Epithelial cell of proximal tubule (primary cell): ENCODE data around the gene TENT5C. TPM values are rescaled to one million over a fixed set of nuclear protein-coding genes. Genes with fewer than 3 reads are reported as not detected.

Source experiments
- DNase-seq: peaks from one replicate; pipeline ENCODE4 v3.0.0-alpha.2; 2011; ENCODE audit warnings: low read depth
- H3K4me3 ChIP-seq: 2 replicates; pipeline ENCODE4 v1.5.1; 2011; ENCODE audit warnings: low read depth, mild to moderate bottlenecking, low read length
- CTCF ChIP-seq: conservative IDR thresholded peaks from 2 replicates; pipeline ENCODE4 v1.5.1; 2012; ENCODE audit warnings: low read depth, mild to moderate bottlenecking, low read length
- total RNA-seq: library from RNA; depleted of rRNA; stranded (reverse); fragments of >200 nt; gene quantifications from 2 replicates; pipeline ENCODE4 v1.2.3, GENCODE V29; 2015

Gene TENT5C
- total RNA-seq, 1 donor from 2014 or later = not detected

DNA sequence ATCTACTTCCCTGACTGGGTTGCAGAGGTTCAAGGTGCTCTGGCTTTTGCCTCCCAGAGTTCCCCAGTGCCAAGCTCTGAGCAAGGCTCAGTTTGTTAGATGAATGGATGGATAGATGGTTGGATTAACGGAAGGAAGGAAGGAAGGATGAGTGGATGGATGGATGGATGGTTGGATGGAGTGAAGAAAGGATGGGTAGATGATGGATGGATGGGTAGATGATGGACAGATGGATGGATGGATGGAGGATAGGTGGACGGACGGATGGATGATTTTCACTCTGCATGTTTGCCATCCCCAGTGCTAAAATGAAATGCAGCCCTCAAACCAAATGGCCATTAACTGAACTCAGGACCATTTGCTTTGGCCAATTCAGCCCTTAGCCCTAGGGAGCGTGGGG is 27.4 kb upstream of the TENT5C start:
- no peak for TF ChIP-seq CTCF
- DNase-seq = no peak

GRCh38 chr1:117579221-117579906 is 26.5 kb upstream of the TENT5C start:
- no peak for DNase-seq
- TF ChIP-seq CTCF = no peak
- no peak overlapping the region for H3K4me3 ChIP-seq

More for the DNA sequence above, 27.4 kb upstream of the TENT5C start:
- no peak overlapping the region for H3K4me3 ChIP-seq

GRCh38 chr1:117580436-117580835 is 25.4 kb upstream of the TENT5C start:
- no peak for DNase-seq
- no peak overlapping the region for H3K4me3 ChIP-seq
- TF ChIP-seq CTCF = no peak

DNA sequence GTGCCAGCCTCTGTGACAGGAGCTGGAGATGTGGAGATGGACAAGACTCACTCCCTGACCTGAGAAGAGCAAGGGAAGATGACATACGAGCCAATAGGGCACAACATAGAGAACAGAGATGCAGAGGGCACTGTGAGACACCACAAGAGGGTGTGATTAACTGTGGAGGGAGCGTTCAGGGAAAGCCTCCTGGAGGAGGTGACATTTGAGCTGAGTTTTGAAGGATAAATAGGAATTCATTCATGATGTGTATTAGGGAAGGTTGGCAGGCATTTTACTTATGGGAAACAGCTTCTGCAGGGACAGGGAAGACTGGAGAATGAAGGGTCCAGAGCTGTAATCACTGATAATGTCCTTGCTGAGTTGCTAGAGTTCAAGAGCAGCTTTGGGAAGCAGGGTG is 25.0 kb upstream of the TENT5C start:
- no peak overlapping the region for H3K4me3 ChIP-seq
- TF ChIP-seq CTCF = no peak
- DNase-seq = no peak

- no peak for TF ChIP-seq CTCF
- DNase-seq = no peak
- H3K4me3 ChIP-seq = no peak overlapping the region
Observed at GRCh38 chr1:117581391-117581943, 24.4 kb upstream of the TENT5C start.

DNA sequence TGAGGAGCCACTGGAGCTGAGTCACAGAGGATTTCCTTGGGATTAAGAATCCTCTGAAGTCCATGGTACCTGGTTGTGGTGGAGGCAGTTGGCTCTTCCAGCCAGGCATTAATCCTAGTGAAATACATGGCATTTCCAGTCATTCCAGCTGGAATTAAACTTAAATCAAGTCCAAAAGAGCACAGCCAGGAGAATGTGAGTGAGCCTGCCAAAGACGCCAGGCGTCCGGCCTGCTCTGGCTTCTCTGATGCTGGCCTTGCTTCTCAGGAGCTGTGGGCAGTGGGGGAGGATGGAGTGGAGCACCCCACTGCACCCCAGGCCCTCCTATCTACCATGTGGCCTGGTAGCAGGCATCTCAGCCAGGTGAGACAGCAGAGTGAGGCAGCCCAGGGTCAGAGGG is 23.4 kb upstream of the TENT5C start:
- H3K4me3 ChIP-seq = no peak overlapping the region
- no peak for DNase-seq
- TF ChIP-seq CTCF = no peak

DNA sequence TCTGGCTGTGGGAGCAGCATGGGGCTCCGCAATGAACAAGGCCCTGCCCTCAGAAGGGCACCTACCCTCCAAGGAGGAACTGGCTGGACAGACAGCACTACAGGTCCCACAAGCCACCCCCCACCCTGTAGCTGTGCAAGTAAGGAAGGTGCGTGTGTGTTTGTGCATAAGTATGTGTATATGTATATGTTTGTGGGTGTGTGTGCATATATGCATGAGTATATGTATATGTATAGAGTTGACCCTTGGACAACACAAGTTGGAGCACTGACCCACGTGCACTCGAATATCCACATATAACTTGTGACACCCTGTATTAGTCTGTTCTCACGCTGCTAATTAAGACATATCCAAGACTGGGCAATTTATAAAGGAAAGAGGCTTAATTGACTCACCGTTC is 22.6 kb upstream of the TENT5C start:
- no peak overlapping the region for H3K4me3 ChIP-seq
- DNase-seq = no peak
- TF ChIP-seq CTCF = no peak
